ENCODE results near the gene TSPAN31.

Gene TSPAN31

GRCh38 chr12:57734591-57734990 lies 10.2 kb upstream of the TSPAN31 start:
- TF ChIP-seq FOXP2 (optimal IDR thresholded peaks at IDR 0.05; ENCODE audit: borderline replicate concordance, extremely low read depth, extremely low read length, insufficient read depth): no peak
- TF ChIP-seq TAF1 (IDR thresholded peaks at IDR 0.05; ENCODE audit: borderline replicate concordance, insufficient read depth, low read length): no peak
- TF ChIP-seq, protein P1, sequence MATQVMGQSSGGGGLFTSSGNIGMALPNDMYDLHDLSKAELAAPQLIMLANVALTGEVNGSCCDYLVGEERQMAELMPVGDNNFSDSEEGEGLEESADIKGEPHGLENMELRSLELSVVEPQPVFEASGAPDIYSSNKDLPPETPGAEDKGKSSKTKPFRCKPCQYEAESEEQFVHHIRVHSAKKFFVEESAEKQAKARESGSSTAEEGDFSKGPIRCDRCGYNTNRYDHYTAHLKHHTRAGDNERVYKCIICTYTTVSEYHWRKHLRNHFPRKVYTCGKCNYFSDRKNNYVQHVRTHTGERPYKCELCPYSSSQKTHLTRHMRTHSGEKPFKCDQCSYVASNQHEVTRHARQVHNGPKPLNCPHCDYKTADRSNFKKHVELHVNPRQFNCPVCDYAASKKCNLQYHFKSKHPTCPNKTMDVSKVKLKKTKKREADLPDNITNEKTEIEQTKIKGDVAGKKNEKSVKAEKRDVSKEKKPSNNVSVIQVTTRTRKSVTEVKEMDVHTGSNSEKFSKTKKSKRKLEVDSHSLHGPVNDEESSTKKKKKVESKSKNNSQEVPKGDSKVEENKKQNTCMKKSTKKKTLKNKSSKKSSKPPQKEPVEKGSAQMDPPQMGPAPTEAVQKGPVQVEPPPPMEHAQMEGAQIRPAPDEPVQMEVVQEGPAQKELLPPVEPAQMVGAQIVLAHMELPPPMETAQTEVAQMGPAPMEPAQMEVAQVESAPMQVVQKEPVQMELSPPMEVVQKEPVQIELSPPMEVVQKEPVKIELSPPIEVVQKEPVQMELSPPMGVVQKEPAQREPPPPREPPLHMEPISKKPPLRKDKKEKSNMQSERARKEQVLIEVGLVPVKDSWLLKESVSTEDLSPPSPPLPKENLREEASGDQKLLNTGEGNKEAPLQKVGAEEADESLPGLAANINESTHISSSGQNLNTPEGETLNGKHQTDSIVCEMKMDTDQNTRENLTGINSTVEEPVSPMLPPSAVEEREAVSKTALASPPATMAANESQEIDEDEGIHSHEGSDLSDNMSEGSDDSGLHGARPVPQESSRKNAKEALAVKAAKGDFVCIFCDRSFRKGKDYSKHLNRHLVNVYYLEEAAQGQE (IDR thresholded peaks at IDR 0.05; ENCODE audit: insufficient read depth in 1 of 2, low read depth in 2 of 2, low read length in 2 of 2): no peak
- no peak for TF ChIP-seq POLR2AphosphoS5 (IDR thresholded peaks at IDR 0.05; ENCODE audit: low read depth, low read length)

- TF ChIP-seq TAF1 (IDR thresholded peaks at IDR 0.05; ENCODE audit: borderline replicate concordance, insufficient read depth, low read length) (no peak), FOXP2 (optimal IDR thresholded peaks at IDR 0.05; ENCODE audit: borderline replicate concordance, extremely low read depth, extremely low read length, insufficient read depth) (no peak), POLR2AphosphoS5 (IDR thresholded peaks at IDR 0.05; ENCODE audit: low read depth, low read length) (no peak), SIN3A (IDR thresholded peaks at IDR 0.05; ENCODE audit: borderline replicate concordance, insufficient read depth, low read length) (no peak)
- TF ChIP-seq, protein P1 (IDR thresholded peaks at IDR 0.05; ENCODE audit: insufficient read depth in 1 of 2, low read depth in 2 of 2, low read length in 2 of 2): no peak
Measured at GRCh38 chr12:57735198-57735855, 9.5 kb upstream of the TSPAN31 start.

DNA sequence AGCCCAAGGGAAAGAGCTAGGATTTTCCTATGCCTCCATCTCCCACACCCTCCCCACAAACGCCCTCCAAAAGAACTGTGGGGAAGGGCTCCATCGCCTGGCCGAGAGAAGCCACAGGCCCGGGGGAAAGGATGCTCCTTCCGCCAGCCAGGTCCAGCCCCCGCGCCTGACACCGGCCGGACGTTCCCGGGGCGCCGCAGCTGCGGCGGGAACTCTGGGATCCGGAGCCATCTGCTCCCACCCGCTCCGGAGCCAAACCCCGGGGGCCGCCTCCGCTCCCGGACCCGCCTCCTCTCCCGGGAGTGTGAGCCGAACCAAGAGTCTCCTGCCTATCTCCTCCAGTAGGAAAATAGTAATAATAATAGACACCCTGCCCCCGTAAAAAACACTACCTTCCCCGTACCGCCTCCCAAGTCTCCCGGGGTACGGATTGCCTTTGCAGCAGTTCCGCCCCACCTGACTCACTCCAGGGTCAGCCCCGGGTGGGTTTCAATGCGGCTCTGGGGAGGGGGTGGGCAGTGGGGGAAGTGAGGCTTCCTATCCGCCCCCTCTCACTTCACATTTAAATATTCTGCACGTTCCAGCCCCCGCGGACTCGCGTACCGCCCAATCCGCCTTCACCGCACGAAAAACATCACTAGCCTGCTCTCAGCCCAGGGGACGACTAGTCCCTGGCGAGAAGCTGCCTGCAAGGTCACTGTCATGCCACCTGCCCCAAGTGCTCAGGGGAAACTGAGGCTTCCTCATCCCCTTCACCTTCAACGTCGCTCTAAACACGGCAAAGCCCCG lies 8.7 kb upstream of the TSPAN31 start:
- TF ChIP-seq FOXP2 (optimal IDR thresholded peaks at IDR 0.05; ENCODE audit: borderline replicate concordance, extremely low read depth, extremely low read length, insufficient read depth) (no peak), TAF1 (IDR thresholded peaks at IDR 0.05; ENCODE audit: borderline replicate concordance, insufficient read depth, low read length) (no peak), POLR2AphosphoS5 (IDR thresholded peaks at IDR 0.05; ENCODE audit: low read depth, low read length) (no peak), SIN3A (IDR thresholded peaks at IDR 0.05; ENCODE audit: borderline replicate concordance, insufficient read depth, low read length) (no peak)
- TF ChIP-seq, protein P1 (IDR thresholded peaks at IDR 0.05; ENCODE audit: insufficient read depth in 1 of 2, low read depth in 2 of 2, low read length in 2 of 2): no peak

DNA sequence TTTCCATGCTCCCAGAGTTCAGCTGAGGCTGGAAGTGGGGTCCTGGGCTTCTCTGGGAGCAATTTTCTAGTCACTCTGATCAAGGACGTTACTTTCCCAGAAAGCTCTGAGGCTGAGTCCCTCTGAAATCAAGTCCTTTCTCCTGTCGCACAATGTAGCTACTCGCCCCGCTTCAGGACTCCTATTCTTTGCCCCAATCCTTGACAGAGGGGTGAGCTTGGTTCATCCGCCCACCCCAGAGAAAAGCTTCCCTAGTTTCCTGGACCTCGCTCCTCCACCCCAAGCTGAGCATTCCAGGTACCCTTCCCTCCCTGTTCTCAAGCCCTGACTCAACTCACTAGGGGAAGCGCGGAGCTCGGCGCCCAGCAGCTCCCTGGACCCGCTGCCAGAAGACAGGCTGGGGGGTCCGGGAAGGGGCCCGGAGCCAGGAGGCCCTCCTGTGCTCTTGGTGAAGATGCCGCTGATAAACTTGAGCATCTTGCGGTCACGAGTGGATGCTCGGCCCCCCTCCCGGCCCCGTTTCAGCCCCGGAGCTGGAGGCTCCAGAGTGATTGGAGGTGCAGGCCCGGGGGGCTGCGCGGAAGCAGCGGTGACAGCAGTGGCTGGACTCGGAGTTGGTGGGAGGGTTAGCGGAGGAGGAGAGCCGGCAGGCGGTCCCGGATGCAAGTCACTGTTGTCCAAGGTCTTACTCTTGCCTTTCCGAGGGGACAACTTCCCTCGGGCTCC lies 7.9 kb upstream of the TSPAN31 start:
- TF ChIP-seq, protein P1 (IDR thresholded peaks at IDR 0.05; ENCODE audit: insufficient read depth in 1 of 2, low read depth in 2 of 2, low read length in 2 of 2): no peak
- TF ChIP-seq SIN3A (IDR thresholded peaks at IDR 0.05; ENCODE audit: borderline replicate concordance, insufficient read depth, low read length) (no peak), POLR2AphosphoS5 (IDR thresholded peaks at IDR 0.05; ENCODE audit: low read depth, low read length) (no peak), TAF1 (IDR thresholded peaks at IDR 0.05; ENCODE audit: borderline replicate concordance, insufficient read depth, low read length) (no peak), FOXP2 (optimal IDR thresholded peaks at IDR 0.05; ENCODE audit: borderline replicate concordance, extremely low read depth, extremely low read length, insufficient read depth) (no peak)
